H9 (cell line): ENCODE results near the gene CXCL14. TPM values are rescaled to one million over a fixed set of nuclear protein-coding genes. Genes with fewer than 3 reads are reported as not detected.

Experiments used
- DNase-seq: peaks from one replicate; pipeline ENCODE4 v3.0.0-alpha.2; 2017
- H2AFZ ChIP-seq: one replicate; pipeline ENCODE4 v1.6.1; 2013; ENCODE audit warnings: mild to moderate bottlenecking, low read length, control low read depth, moderate library complexity
- H2AK5ac ChIP-seq: 2 replicates; pipeline ENCODE4 v1.6.1; 2013; ENCODE audit warnings: low read length, control low read depth, mixed read lengths; ENCODE audit not compliant: insufficient read length
- H2BK120ac ChIP-seq: one replicate; pipeline ENCODE4 v1.6.1; 2013; ENCODE audit warnings: low read depth, mild to moderate bottlenecking, low read length, control low read depth, inconsistent platforms; ENCODE audit not compliant: poor library complexity, severe bottlenecking
- H2BK12ac ChIP-seq: 2 replicates; pipeline ENCODE4 v1.6.1; 2013; ENCODE audit warnings: low read length, control low read depth, mixed read lengths, low read depth; ENCODE audit not compliant: insufficient read length
- H2BK15ac ChIP-seq: 2 replicates; pipeline ENCODE4 v1.6.1; 2013; ENCODE audit warnings: low read depth, low read length, control low read depth
- H2BK20ac ChIP-seq: one replicate; pipeline ENCODE4 v1.6.1; 2013; ENCODE audit warnings: low read depth, mild to moderate bottlenecking, low read length, control low read depth, inconsistent platforms; ENCODE audit not compliant: poor library complexity, severe bottlenecking
- H2BK5ac ChIP-seq: 2 replicates; pipeline ENCODE4 v1.6.1; 2013; ENCODE audit warnings: low read length, control low read depth, mixed read lengths; ENCODE audit not compliant: insufficient read length
- H3K14ac ChIP-seq: 2 replicates; pipeline ENCODE4 v1.6.1; 2013; ENCODE audit warnings: low read length, control low read depth; ENCODE audit not compliant: insufficient read depth
- H3K18ac ChIP-seq: 2 replicates; pipeline ENCODE4 v1.6.1; 2013; ENCODE audit warnings: low read depth, mild to moderate bottlenecking, mixed read lengths, low read length, control low read depth; ENCODE audit not compliant: insufficient read length
- H3K23ac ChIP-seq: 2 replicates; pipeline ENCODE4 v1.6.1; 2013; ENCODE audit warnings: low read length, control low read depth, mixed read lengths, low read depth; ENCODE audit not compliant: insufficient read length
- H3K23me2 ChIP-seq: 2 replicates; pipeline ENCODE4 v1.6.1; 2013; ENCODE audit warnings: low read depth, mild to moderate bottlenecking, mixed read lengths, low read length, control low read depth; ENCODE audit not compliant: insufficient read length, poor library complexity, severe bottlenecking
- H3K27ac ChIP-seq: 2 replicates; pipeline ENCODE4 v1.5.1; 2013; ENCODE audit warnings: low read length, control low read depth, mixed read lengths, low read depth; ENCODE audit not compliant: insufficient read length
- H3K27me3 ChIP-seq: 2 replicates; pipeline ENCODE4 v1.6.1; 2013; ENCODE audit warnings: low read length, control low read depth, inconsistent platforms; ENCODE audit not compliant: insufficient read depth
- H3K4ac ChIP-seq: 2 replicates; pipeline ENCODE4 v1.6.1; 2013; ENCODE audit warnings: low read depth, mild to moderate bottlenecking, control low read depth, inconsistent platforms, low read length, moderate library complexity
- H3K4me1 ChIP-seq: 2 replicates; pipeline ENCODE4 v1.6.1; 2013; ENCODE audit warnings: low read length, control low read depth, inconsistent platforms; ENCODE audit not compliant: insufficient read depth
- H3K4me2 ChIP-seq: 2 replicates; pipeline ENCODE4 v1.6.1; 2013; ENCODE audit warnings: low read length, control low read depth, mixed read lengths; ENCODE audit not compliant: insufficient read length, insufficient read depth
- H3K56ac ChIP-seq: 2 replicates; pipeline ENCODE4 v1.6.1; 2013; ENCODE audit warnings: low read depth, mild to moderate bottlenecking, mixed read lengths, low read length, control low read depth; ENCODE audit not compliant: insufficient read length
- H3K79me1 ChIP-seq: 2 replicates; pipeline ENCODE4 v1.6.1; 2013; ENCODE audit warnings: low read depth, mild to moderate bottlenecking, moderate library complexity, low read length, control low read depth, inconsistent platforms; ENCODE audit not compliant: insufficient read depth, poor library complexity, severe bottlenecking
- H3K79me2 ChIP-seq: 2 replicates; pipeline ENCODE4 v1.6.1; 2013; ENCODE audit warnings: low read length, control low read depth, inconsistent platforms; ENCODE audit not compliant: insufficient read depth
- H3K9ac ChIP-seq: 2 replicates; pipeline ENCODE4 v1.6.1; 2013; ENCODE audit warnings: low read length, control low read depth, mixed read lengths; ENCODE audit not compliant: insufficient read length; ENCODE audit errors: extremely low read depth
- H3K9me3 ChIP-seq: one replicate; pipeline ENCODE4 v1.6.1; 2013; ENCODE audit warnings: low read depth, low read length, inconsistent platforms; ENCODE audit not compliant: control insufficient read depth
- H3T11ph ChIP-seq: one replicate; pipeline ENCODE4 v1.6.1; 2013; ENCODE audit warnings: mild to moderate bottlenecking, low read length, control low read depth, inconsistent platforms
- H4K20me1 ChIP-seq: one replicate; pipeline ENCODE4 v1.6.1; 2013; ENCODE audit not compliant: control insufficient read depth, insufficient read length, insufficient read depth
- H4K5ac ChIP-seq: 2 replicates; pipeline ENCODE4 v1.6.1; 2013; ENCODE audit warnings: low read depth, mild to moderate bottlenecking, mixed read lengths, low read length, control low read depth; ENCODE audit not compliant: insufficient read length
- H4K8ac ChIP-seq: replicated peaks from 2 replicates; pipeline ENCODE4 v1.6.1; 2013; ENCODE audit warnings: low read length, control low read depth, mixed read lengths, low read depth; ENCODE audit not compliant: insufficient read length
- H4K91ac ChIP-seq: 2 replicates; pipeline ENCODE4 v1.6.1; 2013; ENCODE audit warnings: low read depth, mild to moderate bottlenecking, moderate library complexity, mixed read lengths, low read length, control low read depth; ENCODE audit not compliant: insufficient read length
- H3K27ac Mint-ChIP-seq, 3 experiments: 2 replicates in 2 of 3; 3 replicates in 1 of 3; pipeline ENCODE4 v1.8.0; 2020 to 2021; ENCODE audit warnings: mixed read lengths in 3 of 3, mild to moderate bottlenecking in 1 of 3, moderate library complexity in 1 of 3
- H3K27me3 Mint-ChIP-seq: 2 replicates; pipeline ENCODE4 v1.8.0; 2021; ENCODE audit warnings: low read depth, mild to moderate bottlenecking, moderate library complexity, mixed read lengths
- H3K36me3 Mint-ChIP-seq, 3 experiments: 2 replicates in 2 of 3; 3 replicates in 1 of 3; pipeline ENCODE4 v1.8.0; 2020 to 2021; ENCODE audit warnings: low read depth in 3 of 3, mixed read lengths in 3 of 3; ENCODE audit not compliant: insufficient read depth in 1 of 3
- H3K4me1 Mint-ChIP-seq, 2 experiments: 2 replicates each; pipeline ENCODE4 v1.8.0; 2020; ENCODE audit warnings: mixed read lengths in 2 of 2
- H3K4me3 Mint-ChIP-seq, 2 experiments: 2 replicates in 1 of 2; 3 replicates in 1 of 2; pipeline ENCODE4 v1.8.0; 2020 to 2021; ENCODE audit warnings: mild to moderate bottlenecking in 2 of 2, mixed read lengths in 2 of 2, moderate library complexity in 1 of 2
- H3K9me3 Mint-ChIP-seq, 2 experiments: 2 replicates in 1 of 2; 3 replicates in 1 of 2; pipeline ENCODE4 v1.8.0; 2020; ENCODE audit warnings: mild to moderate bottlenecking in 2 of 2, mixed read lengths in 2 of 2, moderate library complexity in 1 of 2
- CTCF ChIP-seq: fragments of 200-600 bp; sonication (generic); conservative IDR thresholded peaks from 3 replicates; pipeline ENCODE4 v1.8.0; 2021; ENCODE audit warnings: antibody characterized with exemption, mild to moderate bottlenecking
- WGBS: extraction: QIAGEN DNeasy Blood & Tissue Kit; methylation state at CpG from one replicate; pipeline ENCODE4 v1.1.7; 2013; ENCODE audit warnings: missing lambda C conversion rate, low lambda C conversion rate, mixed read lengths; ENCODE audit not compliant: insufficient read length; ENCODE audit errors: extremely low coverage; 5-methylcytosine and 5-hydroxymethylcytosine counted together
- total RNA-seq: library from RNA; stranded (reverse); gene quantifications from 2 replicates; pipeline ENCODE4 v1.2.1, GENCODE V29; 2021

CXCL14 gene
- total RNA-seq, 1 experiment from 2014 or later = 1.1 TPM

- peaks cover 12% of the 10 kb centered on the region for H3K9me3 ChIP-seq
- H3K4me3 Mint-ChIP-seq = no peak overlapping the region
- no peak overlapping the region for H3T11ph ChIP-seq
- H2AK5ac ChIP-seq = no peak overlapping the region
- no peak overlapping the region for H2AFZ ChIP-seq
- no peak overlapping the region for H4K8ac ChIP-seq
- peaks cover 2% of the 10 kb centered on the region for H3K27me3 ChIP-seq
- no peak overlapping the region for H3K56ac ChIP-seq
- H3K27ac Mint-ChIP-seq = no peak overlapping the region
- H3K23ac ChIP-seq = no peak overlapping the region
- peaks cover 4 to 5% of the 10 kb centered on the region in 2 experiments; a peak in 2 of 4 replicates for H3K4me1 Mint-ChIP-seq
- H3K4me1 ChIP-seq = no peaks in the 10 kb centered on the region
- peaks cover 32 to 40% of the 10 kb centered on the region in 2 experiments for H3K9me3 Mint-ChIP-seq
- peaks cover 4 to 10% (median 9%) of the 10 kb centered on the region in 3 experiments; a peak in 5 of 7 replicates for H3K36me3 Mint-ChIP-seq
- no peak overlapping the region for H2BK5ac ChIP-seq
- no peak overlapping the region for H2BK12ac ChIP-seq
- H2BK15ac ChIP-seq = no peak overlapping the region
- no peaks in the 10 kb centered on the region for H3K79me2 ChIP-seq
- no peak overlapping the region for H3K27ac ChIP-seq
- DNase-seq = no peak
- no peak overlapping the region for H2BK120ac ChIP-seq
- H3K27me3 Mint-ChIP-seq = peaks cover 99% of the 10 kb centered on the region
- H3K4ac ChIP-seq = no peak overlapping the region
- H3K14ac ChIP-seq = no peak overlapping the region
- H4K5ac ChIP-seq = no peak overlapping the region
- no peak overlapping the region for H4K91ac ChIP-seq
- no CpG with 5 or more reads among the region's 2 CpGs for WGBS
- no peaks in the 10 kb centered on the region for H3K23me2 ChIP-seq
- H4K20me1 ChIP-seq = no peaks in the 10 kb centered on the region
- no peak for TF ChIP-seq CTCF
- no peak overlapping the region for H3K4me2 ChIP-seq
- no peak overlapping the region for H3K18ac ChIP-seq
- no peaks in the 10 kb centered on the region for H3K79me1 ChIP-seq
- no peak overlapping the region for H3K9ac ChIP-seq
- no peak overlapping the region for H2BK20ac ChIP-seq
Observed at GRCh38 chr5:135521964-135522363, 56.8 kb downstream of the CXCL14 start.

Other genes starting within 250 kb of the CXCL14 start
- gene MACROH2A1, start 179.8 kb downstream of the CXCL14 start, total RNA-seq = 101 and 111 TPM in 2 replicates
- not detected in 2 replicates for gene DCANP1, start 131.6 kb downstream of the CXCL14 start, total RNA-seq
- not detected in 2 replicates for gene TIFAB, start 126.6 kb downstream of the CXCL14 start, total RNA-seq
- gene NEUROG1, start 43.0 kb downstream of the CXCL14 start, total RNA-seq = not detected in 2 replicates